Heart left ventricle (tissue), 16 donors: ENCODE results near the gene NAT14. TPM values are rescaled to one million over a fixed set of nuclear protein-coding genes. Genes with fewer than 3 reads are reported as not detected.

Experiments used
- ATAC-seq, 4 donors: fragments of 200-7000 bp; cut with Tn5 transposase; one replicate each; pipeline ENCODE4 v1.9.1; 2020 to 2022; ENCODE audit warnings: moderate library complexity in 4 of 4, mild to moderate bottlenecking in 3 of 4, moderate number of reproducible peaks in 1 of 4
- DNase-seq, 5 donors: peaks; one replicate each; pipeline ENCODE4 v3.0.0-alpha.2; 2020
- H3K27ac ChIP-seq, 12 donors: fragments of 200-600 bp; sonication (generic) in 4 of 12; one replicate each; pipeline versions ENCODE4 v1.5.0 to v1.8.0; 2016 to 2022; ENCODE audit warnings: mild to moderate bottlenecking in 2 of 12
- H3K27me3 ChIP-seq, 9 donors: fragments of 200-600 bp; sonication (generic) in 2 of 9; one replicate each; pipeline versions ENCODE4 v1.5.1 to v1.8.0; 2016 to 2022; ENCODE audit warnings: mild to moderate bottlenecking in 3 of 9
- H3K36me3 ChIP-seq, 9 donors: fragments of 200-600 bp; sonication (generic) in 2 of 9; one replicate each; pipeline versions ENCODE4 v1.5.0 to v1.8.0; 2018 to 2022; ENCODE audit warnings: mild to moderate bottlenecking in 2 of 9
- H3K4me1 ChIP-seq, 12 donors: fragments of 200-600 bp; sonication (generic) in 4 of 12; one replicate each; pipeline versions ENCODE4 v1.5.0 to v1.8.0; 2016 to 2022; ENCODE audit warnings: mild to moderate bottlenecking in 3 of 12
- H3K4me3 ChIP-seq, 12 donors: fragments of 200-600 bp; sonication (generic) in 4 of 12; one replicate each; pipeline versions ENCODE4 v1.5.0 to v1.8.0; 2017 to 2022; ENCODE audit warnings: mild to moderate bottlenecking in 9 of 12, moderate library complexity in 4 of 12
- H3K9me3 ChIP-seq, 12 donors: fragments of 200-600 bp; sonication (generic) in 4 of 12; one replicate each; pipeline versions ENCODE4 v1.5.0 to v1.8.0; 2016 to 2022; ENCODE audit warnings: mild to moderate bottlenecking in 1 of 12
- CTCF ChIP-seq, 12 donors: fragments of 200-600 bp; sonication (generic) in 4 of 12; IDR thresholded peaks; one replicate each; pipeline versions ENCODE4 v1.5.0 to v1.8.0; 2018 to 2022; ENCODE audit warnings: antibody characterized with exemption in 12 of 12, mild to moderate bottlenecking in 5 of 12
- POLR2A ChIP-seq, 2 donors: fragments of 450-650 bp; IDR thresholded peaks; one replicate each; pipeline ENCODE4 v1.6.1; 2017; ENCODE audit warnings: antibody characterized with exemption in 2 of 2, mild to moderate bottlenecking in 2 of 2, moderate library complexity in 2 of 2
- WGBS, 4 donors: extraction: QIAGEN DNeasy Blood & Tissue Kit in 2 of 4; methylation state at CpG; one replicate each; pipeline versions ENCODE4 v1.1.5 to v1.1.7; 2013 to 2018; 5-methylcytosine and 5-hydroxymethylcytosine counted together
- intact Hi-C, 10 donors: fragments of 100-400 bp; cut with DNase I; formaldehyde crosslinking; loops; one replicate each; pipeline versions ENCODE4 v1.11.1 to v1.14.2; 2022
- polyA plus RNA-seq, 2 donors: library from polyadenylated mRNA; stranded (reverse); fragments of 200-250 nt; gene quantifications; one replicate each; pipeline ENCODE4 v1.2.3, GENCODE V29; 2013
- total RNA-seq, 9 donors: library from RNA; depleted of rRNA in 2 of 9; stranded (reverse); fragments of >200 nt in 2 of 9; fragmentation: NEBNext Ultra II Directional in 3 of 9; extraction: Animal tissue kit (Norgen Biotek cat#: 25700) in 3 of 9; gene quantifications; one replicate each; pipeline versions ENCODE4 v1.1.0 to v1.2.4, GENCODE V29; 2016 to 2023
- donor health status: ischemic (EF 13 %, LVEDD 7.1; RV severe dilation, severe dysfunction).
- donor health status: healthy with polysubstance abuse.
- donor health status: DM: no; HTN: yes; CAD: no.
- donor health status: DM: no; HTN: no; CAD: no.
- donor health status: ischemic (EF 25% LVEDD 6.9; RV normal size, moderate dysfunction).
- donor health status: ischemic (EF 25% LVEDD 5.7; RV mildly dilated, moderate dysfunction).
- donor health status: healthy.
- donor health status: DM: yes; HTN: yes; CAD: no.
- donor health status: ischemic (EF 35%, LVEDD 5.7; RV mildly dilated, moderate dysfunction).
- donor health status: nonischemic (EF 11% LVEDD 7.7; RV severe dilation, severe dysfunction).
- donor health status: DM: yes; HTN: yes; CAD: no.
- donor health status: PGD.
- donor health status: ischemic (EF 29% LVEDD 5.4; RV normal size, mild dysfunction).
- donor health status: nonischemic (EF 23%, LVEDD 6.1; RV moderate dilation, normal function).

The NAT14 gene
- total and polyA plus RNA-seq, 11 donors = 2.9 to 10.4 (median 7.3) TPM

GRCh38 chr19:55525289-55526101 is 40.5 kb downstream of the NAT14 start:
- ATAC-seq (peak in 3 of 4 donors; percentile 5 to 31 (median 19)), DNase-seq (no peak)
- Histone ChIP-seq H3K27me3 (peaks cover 0 to 6% (median 0%) of the 10 kb centered on the region in 9 donors), H3K27ac (peak overlapping the region in 9 of 12 donors; percentile 6 to 70 (median 48)), H3K4me1 (peaks cover 0 to 26% (median 11%) of the 10 kb centered on the region in 12 donors), H3K36me3 (no peaks in the 10 kb centered on the region), H3K9me3 (no peaks in the 10 kb centered on the region), H3K4me3 (no peak overlapping the region)
- TF ChIP-seq POLR2A (IDR thresholded peaks at IDR 0.05) = no peak
- no peak for TF ChIP-seq CTCF (IDR thresholded peaks at IDR 0.05)
- WGBS, 4 donors = 27 to 32% (median 30%) methylated on average over 29 of the region's 29 CpGs
- intact Hi-C loops = loop anchor here in 1 of 10 donors (5.0 kb wide), 1 partner anchor 37 kb away; no protein-coding TSS in a partner anchor

GRCh38 chr19:55526216-55527196 is 41.5 kb downstream of the NAT14 start:
- WGBS, 4 donors = 21 to 29% (median 24%) methylated on average over 28 to 35 of the region's 35 CpGs
- TF ChIP-seq POLR2A (IDR thresholded peaks at IDR 0.05) (no peak), CTCF (IDR thresholded peaks at IDR 0.05) (no peak)
- intact Hi-C loops = loop anchor here in 1 of 10 donors (5.0 kb wide), 1 partner anchor 36 kb away; no protein-coding TSS in a partner anchor
- Histone ChIP-seq H3K4me1 (peaks cover 0 to 19% (median 10%) of the 10 kb centered on the region in 12 donors), H3K27ac (peak overlapping the region in 10 of 12 donors; percentile 6 to 70 (median 42)), H3K4me3 (peak overlapping the region in 1 of 12 donors; percentile 10), H3K36me3 (no peaks in the 10 kb centered on the region), H3K9me3 (no peaks in the 10 kb centered on the region), H3K27me3 (peaks cover 0 to 6% (median 0%) of the 10 kb centered on the region in 9 donors)
- ATAC-seq (peak; percentile 72 to 88 (median 82)), DNase-seq (peak; percentile 63 to 89 (median 80))

GRCh38 chr19:55527197-55528029 is 42.4 kb downstream of the NAT14 start:
- Histone ChIP-seq H3K4me1 (peaks cover 0 to 14% (median 7%) of the 10 kb centered on the region in 12 donors), H3K4me3 (no peak overlapping the region), H3K27ac (no peak overlapping the region), H3K9me3 (no peaks in the 10 kb centered on the region), H3K27me3 (peaks cover 0 to 6% (median 0%) of the 10 kb centered on the region in 9 donors), H3K36me3 (no peaks in the 10 kb centered on the region)
- 80 to 90% (median 81%) methylated on average over 22 of the region's 22 CpGs for WGBS, 4 donors
- no peak for DNase-seq
- TF ChIP-seq POLR2A (IDR thresholded peaks at IDR 0.05) = no peak
- no peak for TF ChIP-seq CTCF (IDR thresholded peaks at IDR 0.05)
- ATAC-seq = no peak
- intact Hi-C loops = loop anchor here in 1 of 10 donors (5.0 kb wide), 1 partner anchor 35 kb away; no protein-coding TSS in a partner anchor
